ENCODE measurements around the gene BCAS3. TPM values are rescaled to one million over a fixed set of nuclear protein-coding genes. Genes with fewer than 3 reads are reported as not detected.

BCAS3 gene
- total RNA-seq, 1 experiment from 2014 or later = 26.3 TPM

- Histone ChIP-seq H3K36me3 (ENCODE audit: control insufficient read depth in 1 of 2, insufficient read depth in 2 of 2, low read length in 2 of 2) (no peaks in the 10 kb centered on the region), H3K79me2 (ENCODE audit: insufficient read depth, low read length) (no peaks in the 10 kb centered on the region), H3K9me2 (ENCODE audit: insufficient read depth) (no peaks in the 10 kb centered on the region), H4K20me1 (ENCODE audit: insufficient read depth) (no peaks in the 10 kb centered on the region), H2AFZ (ENCODE audit: low read depth, low read length, poor library complexity, severe bottlenecking) (peak overlapping the region; percentile 9), H3K4me3 (replicated peaks in 1 of 2; ENCODE audit: low read depth in 1 of 2, low read length in 2 of 2) (no peak overlapping the region), H3K27ac (ENCODE audit: low read depth, low read length) (peak overlapping the region; percentile 36; the same call in 1 of the 2 replicates), H3K4me2 (ENCODE audit: low read length) (peak overlapping the region; percentile 21; the same call in 1 of the 2 replicates), H3K9me3 (ENCODE audit: control insufficient read depth in 1 of 2, insufficient read depth in 1 of 2, low read depth in 1 of 2, low read length in 2 of 2) (peaks cover 0 to 6% of the 10 kb centered on the region in 2 experiments; a peak in 2 of 4 replicates), H3K27me3 (ENCODE audit: insufficient read depth, low read length) (no peaks in the 10 kb centered on the region), H3K4me1 (ENCODE audit: control insufficient read depth in 1 of 2, insufficient read depth in 2 of 2, low read length in 2 of 2) (peaks cover 11 to 26% of the 10 kb centered on the region in 2 experiments), H3K9ac (ENCODE audit: low read length) (no peak overlapping the region)
- RAD21 ChIA-PET (ENCODE audit: low non-redundant PET in 1 of 2, low total read pairs in 2 of 2, uncharacterized antibody in 2 of 2, unreplicated experiment in 2 of 2) = no interaction called here
- DNase-seq (ENCODE audit: low read depth, low spot score) (no peak), ATAC-seq (peak; percentile 21; the same call in 1 of the 2 replicates)
- intact Hi-C loops (cut with micrococcal nuclease) = no loop called here
- TF ChIP-seq, protein P1, sequence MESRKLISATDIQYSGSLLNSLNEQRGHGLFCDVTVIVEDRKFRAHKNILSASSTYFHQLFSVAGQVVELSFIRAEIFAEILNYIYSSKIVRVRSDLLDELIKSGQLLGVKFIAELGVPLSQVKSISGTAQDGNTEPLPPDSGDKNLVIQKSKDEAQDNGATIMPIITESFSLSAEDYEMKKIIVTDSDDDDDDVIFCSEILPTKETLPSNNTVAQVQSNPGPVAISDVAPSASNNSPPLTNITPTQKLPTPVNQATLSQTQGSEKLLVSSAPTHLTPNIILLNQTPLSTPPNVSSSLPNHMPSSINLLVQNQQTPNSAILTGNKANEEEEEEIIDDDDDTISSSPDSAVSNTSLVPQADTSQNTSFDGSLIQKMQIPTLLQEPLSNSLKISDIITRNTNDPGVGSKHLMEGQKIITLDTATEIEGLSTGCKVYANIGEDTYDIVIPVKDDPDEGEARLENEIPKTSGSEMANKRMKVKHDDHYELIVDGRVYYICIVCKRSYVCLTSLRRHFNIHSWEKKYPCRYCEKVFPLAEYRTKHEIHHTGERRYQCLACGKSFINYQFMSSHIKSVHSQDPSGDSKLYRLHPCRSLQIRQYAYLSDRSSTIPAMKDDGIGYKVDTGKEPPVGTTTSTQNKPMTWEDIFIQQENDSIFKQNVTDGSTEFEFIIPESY (IDR thresholded peaks at IDR 0.05; ENCODE audit: extremely low read depth, insufficient replicate concordance, low read length) = no peak
- TF ChIP-seq EGR1 (IDR thresholded peaks at IDR 0.05; ENCODE audit: low read depth) (no peak), RAD21 (IDR thresholded peaks at IDR 0.05; ENCODE audit: low read depth) (no peak), ELF1 (IDR thresholded peaks at IDR 0.05; ENCODE audit: borderline replicate concordance, low read depth) (no peak), ATF3 (IDR thresholded peaks at IDR 0.05) (0 out of 2 replicates have a peak, but pooled peaks have one; percentile 9), EZH2phosphoT487 (IDR thresholded peaks at IDR 0.05; ENCODE audit: borderline replicate concordance) (no peak), EZH2 (IDR thresholded peaks at IDR 0.05) (no peak), CEBPB (IDR thresholded peaks at IDR 0.05; ENCODE audit: low read depth) (no peak), ZNF274 (IDR thresholded peaks at IDR 0.05; ENCODE audit: low read depth, low read length) (no peak), SRF (IDR thresholded peaks at IDR 0.05; ENCODE audit: low read depth) (no peak), FOSL1 (IDR thresholded peaks at IDR 0.05; ENCODE audit: low read depth) (no peak), SP1 (IDR thresholded peaks at IDR 0.05; ENCODE audit: low read depth) (no peak), SIN3A (IDR thresholded peaks at IDR 0.05; ENCODE audit: low read depth) (no peak), MAX (IDR thresholded peaks at IDR 0.05) (no peak), CBX3 (IDR thresholded peaks at IDR 0.05; ENCODE audit: low read depth) (0 out of 2 replicates have a peak, but pooled peaks have one; percentile 6), ZFX (IDR thresholded peaks at IDR 0.05) (no peak), POLR2A (IDR thresholded peaks at IDR 0.05; ENCODE audit: borderline replicate concordance, extremely low read depth, insufficient read depth, insufficient read length) (no peak)
- TF ChIP-seq, protein P2, sequence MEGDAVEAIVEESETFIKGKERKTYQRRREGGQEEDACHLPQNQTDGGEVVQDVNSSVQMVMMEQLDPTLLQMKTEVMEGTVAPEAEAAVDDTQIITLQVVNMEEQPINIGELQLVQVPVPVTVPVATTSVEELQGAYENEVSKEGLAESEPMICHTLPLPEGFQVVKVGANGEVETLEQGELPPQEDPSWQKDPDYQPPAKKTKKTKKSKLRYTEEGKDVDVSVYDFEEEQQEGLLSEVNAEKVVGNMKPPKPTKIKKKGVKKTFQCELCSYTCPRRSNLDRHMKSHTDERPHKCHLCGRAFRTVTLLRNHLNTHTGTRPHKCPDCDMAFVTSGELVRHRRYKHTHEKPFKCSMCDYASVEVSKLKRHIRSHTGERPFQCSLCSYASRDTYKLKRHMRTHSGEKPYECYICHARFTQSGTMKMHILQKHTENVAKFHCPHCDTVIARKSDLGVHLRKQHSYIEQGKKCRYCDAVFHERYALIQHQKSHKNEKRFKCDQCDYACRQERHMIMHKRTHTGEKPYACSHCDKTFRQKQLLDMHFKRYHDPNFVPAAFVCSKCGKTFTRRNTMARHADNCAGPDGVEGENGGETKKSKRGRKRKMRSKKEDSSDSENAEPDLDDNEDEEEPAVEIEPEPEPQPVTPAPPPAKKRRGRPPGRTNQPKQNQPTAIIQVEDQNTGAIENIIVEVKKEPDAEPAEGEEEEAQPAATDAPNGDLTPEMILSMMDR (IDR thresholded peaks at IDR 0.05 in 2 of 3, conservative IDR thresholded peaks at IDR 0.05 in 1 of 3; ENCODE audit: borderline replicate concordance in 1 of 3, insufficient read depth in 1 of 3, low read depth in 2 of 3, low read length in 2 of 3) = no peak
- POLR2A ChIA-PET = no interaction called here
- no TSS peak for BruUV-seq (replicated peaks)
- CTCF ChIA-PET = no interaction called here
These were observed 754.1 kb downstream of the BCAS3 start for GRCh38 chr17:61431594-61432311.

All from HCT116 (cell line).